GM06990 (cell line): ENCODE results near the gene PI4KA.

Experiments
- DNase-seq: peaks from one replicate; pipeline ENCODE4 v3.0.0-alpha.2; 2011; ENCODE audit not compliant: insufficient read length; ENCODE audit errors: extremely low read depth
- H3K27me3 ChIP-seq: replicated peaks from 2 replicates; pipeline ENCODE4 v1.6.0; 2011; ENCODE audit warnings: low read length; ENCODE audit not compliant: control insufficient read depth, insufficient read depth
- H3K36me3 ChIP-seq: 2 replicates; pipeline ENCODE4 v1.5.1; 2011; ENCODE audit warnings: low read length; ENCODE audit not compliant: control insufficient read depth, insufficient read depth
- H3K4me3 ChIP-seq: replicated peaks from 2 replicates; pipeline ENCODE4 v1.5.1; 2011; ENCODE audit warnings: low read depth, mild to moderate bottlenecking, control low read depth, low read length
- TF ChIP-seq, protein P1 (sequence below): IDR thresholded peaks from 2 replicates; pipeline ENCODE4 v1.5.1; 2011; ENCODE audit warnings: low read length, control low read depth, mild to moderate bottlenecking, inconsistent platforms; ENCODE audit not compliant: insufficient read depth, poor library complexity, severe bottlenecking

Gene PI4KA

DNA sequence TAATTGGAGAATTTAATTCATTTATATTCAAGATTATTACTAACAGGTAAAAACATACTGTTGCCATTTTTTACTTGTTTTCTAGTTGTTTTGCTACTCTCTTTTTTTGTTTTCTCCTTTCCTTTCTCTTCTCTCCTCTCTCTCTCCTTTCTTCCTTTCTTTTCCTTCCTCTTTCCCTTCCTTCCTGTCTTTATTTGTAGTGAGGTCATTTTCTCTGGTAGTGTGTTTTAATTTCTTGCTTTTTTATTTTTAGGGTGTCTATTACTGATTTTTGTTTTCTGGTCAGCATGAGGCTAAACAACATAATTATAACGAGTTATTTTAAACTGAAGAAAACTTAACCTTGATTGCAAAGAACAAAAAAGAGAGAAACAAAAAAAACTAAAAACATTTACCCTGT, 197.1 kb downstream of the PI4KA start:
- DNase-seq = no peak
- Histone ChIP-seq H3K36me3 (no peaks in the 10 kb centered on the region), H3K27me3 (no peaks in the 10 kb centered on the region; the same call in 1 of the 2 replicates), H3K4me3 (no peak overlapping the region)
- TF ChIP-seq, protein P1, sequence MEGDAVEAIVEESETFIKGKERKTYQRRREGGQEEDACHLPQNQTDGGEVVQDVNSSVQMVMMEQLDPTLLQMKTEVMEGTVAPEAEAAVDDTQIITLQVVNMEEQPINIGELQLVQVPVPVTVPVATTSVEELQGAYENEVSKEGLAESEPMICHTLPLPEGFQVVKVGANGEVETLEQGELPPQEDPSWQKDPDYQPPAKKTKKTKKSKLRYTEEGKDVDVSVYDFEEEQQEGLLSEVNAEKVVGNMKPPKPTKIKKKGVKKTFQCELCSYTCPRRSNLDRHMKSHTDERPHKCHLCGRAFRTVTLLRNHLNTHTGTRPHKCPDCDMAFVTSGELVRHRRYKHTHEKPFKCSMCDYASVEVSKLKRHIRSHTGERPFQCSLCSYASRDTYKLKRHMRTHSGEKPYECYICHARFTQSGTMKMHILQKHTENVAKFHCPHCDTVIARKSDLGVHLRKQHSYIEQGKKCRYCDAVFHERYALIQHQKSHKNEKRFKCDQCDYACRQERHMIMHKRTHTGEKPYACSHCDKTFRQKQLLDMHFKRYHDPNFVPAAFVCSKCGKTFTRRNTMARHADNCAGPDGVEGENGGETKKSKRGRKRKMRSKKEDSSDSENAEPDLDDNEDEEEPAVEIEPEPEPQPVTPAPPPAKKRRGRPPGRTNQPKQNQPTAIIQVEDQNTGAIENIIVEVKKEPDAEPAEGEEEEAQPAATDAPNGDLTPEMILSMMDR = no peak

DNA sequence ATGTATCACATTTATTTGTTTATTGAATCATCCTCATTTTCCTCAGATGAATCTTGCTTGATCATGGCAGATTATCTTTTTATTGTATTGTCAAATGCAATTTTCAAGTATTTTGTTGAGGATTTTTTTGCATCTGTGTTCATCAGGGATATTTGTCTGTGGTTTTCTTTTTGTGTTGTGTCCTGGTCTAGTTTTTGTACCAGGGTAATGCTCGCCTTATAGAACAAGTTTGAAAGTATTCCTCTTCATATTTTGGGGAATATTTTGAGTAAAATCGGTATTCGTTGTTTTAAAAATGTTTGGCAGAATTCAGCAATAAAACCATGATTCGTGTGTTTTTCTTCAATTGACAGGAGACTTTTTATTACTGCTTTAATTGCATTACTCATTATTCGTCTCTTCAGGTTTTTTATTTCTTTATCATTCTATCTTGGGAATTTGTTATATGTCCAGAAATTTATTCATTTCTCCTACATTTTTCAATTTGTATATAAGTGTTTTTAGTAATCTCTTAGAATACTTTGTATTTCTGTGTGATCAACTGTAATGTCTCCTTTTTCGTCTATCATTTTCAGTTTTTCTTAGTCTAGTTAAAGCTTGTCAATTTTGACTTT, 198.1 kb downstream of the PI4KA start:
- Histone ChIP-seq H3K27me3 (no peaks in the 10 kb centered on the region; the same call in 1 of the 2 replicates), H3K4me3 (no peak overlapping the region), H3K36me3 (no peaks in the 10 kb centered on the region)
- TF ChIP-seq, protein P1 = no peak
- DNase-seq = no peak

DNA sequence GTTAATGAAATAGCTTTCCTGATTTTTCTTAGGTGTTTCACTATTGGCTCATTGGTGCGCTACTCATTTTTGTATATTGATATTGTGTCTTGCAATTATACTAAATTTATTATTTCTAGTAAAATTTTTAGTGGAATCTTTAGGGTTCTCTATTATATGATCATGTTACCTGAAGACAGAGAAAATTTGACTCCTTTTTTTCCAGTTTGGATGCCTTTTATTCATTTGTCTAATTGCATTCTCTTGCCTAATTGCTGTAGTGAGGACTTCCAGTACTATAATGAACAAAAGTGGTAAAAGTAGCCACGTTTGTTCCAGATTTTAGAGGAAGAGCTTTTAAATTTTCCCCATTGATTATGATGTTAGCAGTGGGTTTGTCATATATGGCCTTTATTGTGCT, 198.7 kb downstream of the PI4KA start:
- no peak for DNase-seq
- no peaks in the 10 kb centered on the region; the same call in 1 of the 2 replicates for H3K27me3 ChIP-seq
- no peak overlapping the region for H3K4me3 ChIP-seq
- no peaks in the 10 kb centered on the region for H3K36me3 ChIP-seq
- TF ChIP-seq, protein P1 = no peak

DNA sequence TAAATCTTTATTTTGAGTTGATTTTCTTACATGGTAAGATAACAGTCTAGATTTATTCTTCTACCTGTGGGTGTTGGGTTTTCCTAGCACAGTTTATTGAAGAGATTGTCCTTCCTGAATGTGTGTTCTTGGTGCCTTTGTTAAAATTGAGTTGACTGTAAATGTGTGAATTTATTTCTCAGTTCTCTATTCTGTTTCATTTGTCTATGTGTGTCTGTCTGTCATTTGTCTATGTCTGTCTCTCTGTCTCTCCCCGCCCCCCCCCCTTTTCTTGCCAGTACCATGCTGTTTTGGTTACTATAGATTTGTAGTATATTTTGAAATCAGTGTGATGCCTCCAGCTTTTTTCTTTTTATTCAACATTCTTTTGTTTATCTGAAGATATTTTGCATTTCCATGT, 199.4 kb downstream of the PI4KA start:
- H3K36me3 ChIP-seq = no peaks in the 10 kb centered on the region
- H3K4me3 ChIP-seq = no peak overlapping the region
- no peak for DNase-seq
- TF ChIP-seq, protein P1 = no peak
- H3K27me3 ChIP-seq = no peaks in the 10 kb centered on the region; the same call in 1 of the 2 replicates

DNA sequence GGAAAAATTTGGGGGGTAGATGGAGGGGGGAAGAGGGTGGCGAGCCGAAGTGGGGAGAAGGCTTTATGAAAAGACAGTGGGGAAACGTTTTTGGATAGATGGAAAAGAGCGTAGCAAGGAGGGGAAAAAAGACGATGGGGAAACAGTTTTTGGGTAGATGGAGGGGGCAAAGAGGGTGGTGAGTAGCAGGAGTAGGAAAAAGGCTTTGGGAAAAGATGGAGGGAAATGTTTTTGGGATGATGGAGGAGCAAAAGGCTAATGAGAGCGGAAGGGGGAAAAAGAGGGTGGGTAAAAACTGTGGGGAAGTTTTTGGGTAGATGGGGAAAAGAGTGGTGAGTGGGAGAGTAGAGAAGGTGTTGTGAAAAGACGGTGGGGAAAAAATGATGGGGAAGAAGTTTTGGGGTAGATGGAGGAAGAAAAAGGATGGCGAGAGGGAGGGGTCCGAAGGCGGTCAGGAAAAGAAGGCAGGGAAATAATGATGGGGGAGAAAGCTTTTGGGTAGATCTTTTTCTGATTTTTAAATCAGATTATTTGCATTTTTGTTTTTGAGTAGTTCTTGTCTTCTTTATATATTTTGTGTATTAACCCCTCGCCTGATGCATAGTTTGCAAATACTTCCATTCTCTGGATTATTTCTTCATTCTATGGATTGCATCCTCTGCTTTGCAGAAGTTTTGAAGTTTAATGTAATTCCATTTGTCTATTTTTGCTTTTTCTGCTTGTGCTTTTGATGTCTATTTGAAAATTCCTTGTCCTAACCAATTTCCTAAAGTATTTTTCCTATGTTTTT, 200.0 kb downstream of the PI4KA start:
- H3K27me3 ChIP-seq = no peaks in the 10 kb centered on the region; the same call in 1 of the 2 replicates
- no peak overlapping the region for H3K4me3 ChIP-seq
- no peak for DNase-seq
- TF ChIP-seq, protein P1 = no peak
- H3K36me3 ChIP-seq = no peaks in the 10 kb centered on the region
